ENCODE data around the gene RILPL1.
"Not testable (repeated sequence)": the region's sequence is repeated elsewhere in the genome, so short reads cannot be mapped to it uniquely, and the experiment has no call there.

RILPL1 gene, protein sequence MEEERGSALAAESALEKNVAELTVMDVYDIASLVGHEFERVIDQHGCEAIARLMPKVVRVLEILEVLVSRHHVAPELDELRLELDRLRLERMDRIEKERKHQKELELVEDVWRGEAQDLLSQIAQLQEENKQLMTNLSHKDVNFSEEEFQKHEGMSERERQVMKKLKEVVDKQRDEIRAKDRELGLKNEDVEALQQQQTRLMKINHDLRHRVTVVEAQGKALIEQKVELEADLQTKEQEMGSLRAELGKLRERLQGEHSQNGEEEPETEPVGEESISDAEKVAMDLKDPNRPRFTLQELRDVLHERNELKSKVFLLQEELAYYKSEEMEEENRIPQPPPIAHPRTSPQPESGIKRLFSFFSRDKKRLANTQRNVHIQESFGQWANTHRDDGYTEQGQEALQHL

GRCh38 chr12:123533672-123534643 lies at the start of gene RILPL1:
RILPL1 (minus strand) TSS chr12:123533719; CDS start chr12:123533482, 237 bp downstream.
- DNase-seq = peak; percentile 38

GRCh38 chr12:123580772-123581171 lies 47.3 kb upstream of the RILPL1 start:
- DNase-seq = no peak

DNA sequence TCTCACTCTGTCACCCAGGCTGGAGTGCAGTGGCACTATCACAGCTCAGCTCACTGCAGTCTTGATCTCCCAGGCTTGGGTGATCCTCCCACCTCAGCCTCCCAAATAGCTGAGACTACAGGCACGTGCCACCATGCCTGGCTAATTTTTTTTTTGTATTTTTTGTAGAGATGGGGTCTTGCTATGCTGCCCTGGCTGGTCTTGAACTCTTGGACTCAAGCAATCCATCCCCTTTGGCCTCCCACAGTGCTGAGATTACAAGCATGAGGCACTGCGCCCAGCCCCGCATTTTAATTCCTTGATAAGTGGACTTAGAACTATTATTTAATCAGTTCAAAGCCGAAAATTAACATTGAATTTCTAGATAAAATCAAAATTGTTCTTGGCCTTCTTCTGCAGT lies 45.3 kb upstream of the RILPL1 start:
- DNase-seq = not testable (repeated sequence)

- no peak for DNase-seq
Measured at GRCh38 chr12:123578243-123578642, 44.7 kb upstream of the RILPL1 start.

- DNase-seq = no peak
Measured at GRCh38 chr12:123576611-123577010, 43.1 kb upstream of the RILPL1 start.

DNA sequence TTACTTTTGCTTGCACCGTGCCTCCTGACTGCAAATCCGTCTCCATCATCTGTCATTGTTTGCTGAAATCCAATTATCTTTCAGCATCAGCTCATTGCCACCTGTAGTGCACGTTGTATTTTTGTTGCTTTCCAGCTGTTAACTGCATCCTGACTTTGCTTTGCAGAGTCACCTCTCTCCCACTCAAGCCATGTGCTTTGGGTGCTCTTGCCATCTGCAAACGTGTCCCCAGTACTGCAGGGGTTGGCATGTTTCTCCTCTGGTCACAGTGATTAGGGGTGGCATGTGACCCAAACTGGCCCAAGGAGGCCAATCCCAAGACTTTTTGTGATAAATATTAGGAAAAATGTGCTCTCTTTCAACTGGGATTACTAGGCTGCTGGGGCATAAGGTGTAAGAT lies 40.4 kb upstream of the RILPL1 start:
- no peak for DNase-seq

DNA sequence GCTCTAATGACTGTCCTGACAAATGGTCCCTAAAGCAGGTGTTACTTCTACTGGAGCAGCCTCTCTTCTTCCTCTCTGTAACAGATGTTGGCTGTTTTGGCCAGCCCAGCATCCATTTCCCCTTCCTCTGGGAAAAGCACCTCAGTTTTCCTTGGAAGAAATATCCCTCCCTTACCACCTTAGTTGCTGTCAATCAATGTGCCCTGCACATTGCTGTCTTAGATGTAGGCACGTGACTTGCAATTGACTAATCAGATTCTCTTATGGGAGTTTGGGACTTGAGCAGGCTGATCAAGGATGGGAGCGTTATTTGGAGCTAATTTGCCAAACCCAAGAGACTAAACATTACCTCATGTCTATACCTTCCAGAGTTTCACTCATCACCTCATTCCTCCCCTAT lies 38.9 kb upstream of the RILPL1 start:
- no peak for DNase-seq

DNA sequence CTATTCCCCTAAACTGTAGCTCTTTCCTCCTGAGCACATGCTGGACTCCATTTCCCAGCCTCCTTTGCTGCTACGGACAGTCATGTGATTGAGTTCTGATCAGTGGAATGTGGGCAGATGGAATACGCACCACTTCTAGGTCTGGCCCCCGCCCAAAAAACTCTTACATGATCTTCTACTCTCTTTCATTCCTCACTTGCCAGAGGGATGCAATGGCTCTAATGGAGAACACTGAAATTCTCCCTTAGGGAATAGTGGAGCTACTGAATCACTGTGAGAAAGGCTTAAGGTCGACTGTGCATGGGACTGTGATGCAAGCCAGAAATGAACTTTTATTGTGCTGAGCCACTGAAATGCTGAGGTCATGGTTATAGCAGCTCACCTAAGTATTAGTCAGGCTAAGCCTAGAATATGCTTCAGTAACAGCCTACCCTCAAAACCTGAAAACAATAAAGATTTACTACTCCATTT lies 37.9 kb upstream of the RILPL1 start:
- no peak for DNase-seq

- DNase-seq = no peak
Measured at GRCh38 chr12:123559468-123559867, 25.9 kb upstream of the RILPL1 start.

DNA sequence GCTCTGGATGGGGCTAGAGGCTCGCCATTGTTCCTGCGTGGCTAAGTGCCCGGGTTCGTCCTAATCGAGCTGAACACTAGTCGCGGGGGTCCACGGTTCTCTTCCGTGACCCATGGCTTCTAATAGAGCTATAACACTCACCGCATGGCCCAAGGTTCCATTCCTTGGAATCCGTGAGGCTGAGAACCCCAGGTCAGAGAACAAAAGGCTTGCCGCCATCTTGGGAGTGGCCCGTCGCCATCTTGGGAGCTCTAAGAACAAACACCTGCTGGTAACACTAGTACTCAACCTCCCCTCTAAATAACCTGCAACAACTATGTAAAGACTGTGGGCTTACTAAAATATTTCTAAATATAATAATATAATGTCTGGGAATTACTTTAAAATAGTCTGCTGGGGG lies 25.0 kb upstream of the RILPL1 start:
- DNase-seq = not testable (repeated sequence)

- not testable (repeated sequence) for DNase-seq
Measured at GRCh38 chr12:123554843-123555242, 21.3 kb upstream of the RILPL1 start.

DNA sequence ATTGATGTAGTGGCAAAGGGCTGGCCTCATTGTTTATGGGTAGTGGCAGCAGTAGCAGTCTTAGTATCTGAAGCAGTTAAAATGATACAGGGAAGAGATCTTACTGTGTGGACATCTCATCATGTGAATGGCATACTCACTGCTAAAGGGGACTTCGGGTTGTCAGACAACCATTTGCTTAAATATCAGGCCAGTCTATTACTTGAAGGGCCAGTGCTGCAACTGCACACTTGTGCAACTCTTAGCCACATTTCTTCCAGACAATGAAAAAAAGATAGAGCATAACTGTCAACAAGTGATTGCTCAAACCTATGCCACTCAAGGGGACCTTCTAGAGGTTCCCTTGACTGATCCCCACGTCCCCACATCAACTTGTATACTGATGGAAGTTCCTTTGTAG lies 20.6 kb upstream of the RILPL1 start:
- not testable (repeated sequence) for DNase-seq

- no peak for DNase-seq
Measured at GRCh38 chr12:123550700-123551099, 17.2 kb upstream of the RILPL1 start.

DNA sequence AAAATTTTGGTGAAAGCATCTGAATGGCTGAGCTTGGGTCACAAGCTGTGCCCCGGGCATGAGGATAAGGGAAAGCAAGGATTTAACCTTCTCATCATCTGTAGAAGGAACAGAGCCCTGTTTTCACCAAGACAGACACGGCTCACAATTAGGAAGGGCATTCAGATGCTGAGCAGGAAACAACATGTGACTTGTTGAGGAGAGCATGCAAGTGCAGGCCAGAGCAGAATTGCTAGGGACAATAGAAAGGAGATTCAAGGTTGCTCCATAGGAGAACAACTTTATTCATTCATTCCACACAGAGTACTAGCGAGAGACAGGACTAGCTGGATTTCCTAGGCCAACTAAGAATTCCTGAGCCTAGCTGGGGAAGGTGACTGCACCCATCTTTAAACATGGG lies 14.6 kb upstream of the RILPL1 start:
- DNase-seq = no peak

DNA sequence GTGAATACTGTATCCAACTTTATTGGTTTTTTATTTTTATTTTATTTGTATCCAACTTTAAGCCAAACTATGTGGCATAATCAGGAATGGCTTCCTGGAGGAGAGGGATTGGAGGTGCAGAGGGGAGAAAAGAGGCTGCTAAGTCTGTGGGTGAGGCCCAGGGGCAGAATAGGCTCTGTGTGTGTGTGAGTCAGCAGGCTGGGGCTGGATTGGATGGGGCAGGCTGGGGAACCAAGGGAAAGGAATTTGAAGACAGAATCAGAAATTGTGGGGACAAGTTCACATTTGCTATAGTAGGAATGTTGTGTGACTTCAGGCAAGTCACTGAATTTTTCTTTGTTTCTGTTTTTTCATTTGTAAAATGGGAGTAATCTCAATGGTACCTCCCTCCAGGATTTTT lies 12.8 kb upstream of the RILPL1 start:
- DNase-seq = no peak

DNA sequence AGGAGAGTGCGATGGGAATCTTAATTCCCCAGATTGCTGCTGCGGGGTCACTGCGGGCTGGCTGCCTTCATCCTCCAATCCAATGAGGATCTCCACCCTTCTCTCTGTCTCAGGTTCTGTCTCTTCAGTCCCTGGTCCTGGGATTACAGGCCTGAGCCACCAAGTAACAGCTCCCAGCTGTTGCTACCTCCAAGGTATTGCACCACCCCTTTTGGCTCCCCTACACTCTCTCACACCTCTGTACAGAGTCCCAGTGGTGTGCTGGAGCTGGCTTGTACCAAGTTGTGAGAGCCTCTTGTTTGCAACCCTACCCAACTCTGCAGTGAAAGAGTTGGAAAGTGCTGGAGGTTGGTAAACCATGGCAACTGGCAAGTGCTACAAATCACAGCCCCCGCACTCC lies 10.0 kb upstream of the RILPL1 start:
- no peak for DNase-seq

DNA sequence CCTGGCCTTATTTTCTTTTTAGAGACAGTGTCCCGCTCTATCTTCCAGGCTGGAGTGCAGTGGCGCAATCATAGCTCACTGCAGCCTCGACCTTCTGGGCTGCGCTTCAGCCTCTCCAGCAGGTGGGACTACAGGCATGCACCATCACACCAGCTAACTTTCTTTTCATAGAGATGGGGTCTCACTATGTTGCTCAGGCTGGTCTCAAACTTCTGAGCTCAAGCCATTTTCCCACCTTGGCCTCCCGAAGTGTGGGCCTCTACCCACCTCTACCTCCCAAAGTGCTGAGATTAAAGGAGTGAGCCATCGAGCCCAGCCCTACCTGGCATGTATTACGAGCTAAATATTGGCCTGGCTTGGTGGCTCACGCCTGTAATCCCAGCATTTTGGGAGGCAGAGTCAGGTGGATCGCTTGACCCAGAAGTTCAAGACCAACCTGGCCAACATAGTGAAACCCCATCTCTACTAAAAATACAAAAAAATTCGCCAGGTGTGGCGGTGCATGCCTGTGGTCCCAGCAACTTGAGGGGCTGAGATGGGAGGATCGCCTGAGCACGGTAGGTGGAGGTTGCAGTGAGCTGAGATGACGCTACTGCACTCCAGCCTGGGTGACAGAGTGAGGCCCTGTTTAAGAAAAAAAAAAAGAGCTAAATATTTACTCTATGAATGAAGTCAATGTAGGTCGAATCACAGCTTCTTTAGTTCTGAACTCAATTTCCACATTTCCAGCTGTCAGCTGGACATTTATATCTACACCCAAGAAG lies 7.6 kb upstream of the RILPL1 start:
- no peak for DNase-seq

GRCh38 chr12:123535952-123536351 lies 2.4 kb upstream of the RILPL1 start:
- not testable (repeated sequence) for DNase-seq

GRCh38 chr12:123532808-123533649 lies 490 bp downstream of the RILPL1 start:
- DNase-seq = peak; percentile 14

- no peak for DNase-seq
Measured at GRCh38 chr12:123532019-123532418, 1.5 kb downstream of the RILPL1 start.

GRCh38 chr12:123531091-123531490 lies 2.4 kb downstream of the RILPL1 start:
- no peak for DNase-seq

GRCh38 chr12:123530668-123531067 lies 2.9 kb downstream of the RILPL1 start:
- DNase-seq = no peak

Measured in activated CD4-positive, alpha-beta T cell treated with anti-CD3 and anti-CD28 coated beads, Interleukin-2, amount 50 U/mL, for 1 hour (primary cell).